Left lung (tissue), 10 donors: ENCODE results near the gene ANKRD60. TPM values are rescaled to one million over a fixed set of nuclear protein-coding genes. Genes with fewer than 3 reads are reported as not detected.
A peak's percentile ranks its signal among the peaks of the same experiment; 100 is the strongest.

ENCODE experiments used
- ATAC-seq: fragments of 200-7000 bp; cut with Tn5 transposase; one replicate; pipeline ENCODE4 v1.9.1; 2020; ENCODE audit warnings: moderate library complexity
- DNase-seq, 4 donors: peaks; one replicate each; pipeline ENCODE4 v3.0.0-alpha.2; 2013 to 2020
- H3K27ac ChIP-seq, 2 donors: fragments of 200-600 bp; sonication (generic) in 1 of 2; one replicate each; pipeline versions ENCODE4 v1.5.0 to v1.8.0; 2020 to 2021
- H3K27me3 ChIP-seq, 2 donors: fragments of 200-600 bp; sonication (generic) in 1 of 2; one replicate each; pipeline versions ENCODE4 v1.5.0 to v1.8.0; 2020 to 2021
- H3K36me3 ChIP-seq, 2 donors: fragments of 200-600 bp; sonication (generic) in 1 of 2; one replicate each; pipeline versions ENCODE4 v1.5.0 to v1.8.0; 2020 to 2021
- H3K4me1 ChIP-seq, 2 donors: fragments of 200-600 bp; one replicate each; pipeline ENCODE4 v1.8.0; 2021
- H3K4me3 ChIP-seq, 2 donors: fragments of 200-600 bp; sonication (generic) in 1 of 2; one replicate each; pipeline versions ENCODE4 v1.5.0 to v1.8.0; 2020 to 2021; ENCODE audit warnings: mild to moderate bottlenecking in 1 of 2
- H3K9me3 ChIP-seq, 2 donors: fragments of 200-600 bp; sonication (generic) in 1 of 2; one replicate each; pipeline versions ENCODE4 v1.5.0 to v1.8.0; 2020 to 2021
- CTCF ChIP-seq, 2 donors: fragments of 200-600 bp; sonication (generic) in 1 of 2; IDR thresholded peaks; one replicate each; pipeline versions ENCODE4 v1.5.0 to v1.8.0; 2021; ENCODE audit warnings: antibody characterized with exemption in 2 of 2
- intact Hi-C, 2 donors: fragments of 100-400 bp; cut with DNase I; formaldehyde crosslinking; loops; one replicate each; pipeline versions ENCODE4 v1.11.2 to v1.14.2; 2022
- polyA plus RNA-seq, 6 donors: library from polyadenylated mRNA; unstranded; fragments of 120-200 nt; gene quantifications; one replicate each; pipeline ENCODE4 v1.2.1, GENCODE V29; 2013; ENCODE audit not compliant: insufficient read length in 6 of 6
- total RNA-seq, 2 donors: library from RNA; stranded (reverse); fragmentation: NEBNext Ultra II Directional; extraction: Animal tissue kit (Norgen Biotek cat#: 25700); gene quantifications; one replicate each; pipeline ENCODE4 v1.2.1, GENCODE V29; 2021
- donor health status: DM: no; HTN: yes; CAD: no.
- donor health status: DM: no; HTN: no; CAD: no.

The ANKRD60 gene
- total and polyA plus RNA-seq, 8 donors: not detected

DNA sequence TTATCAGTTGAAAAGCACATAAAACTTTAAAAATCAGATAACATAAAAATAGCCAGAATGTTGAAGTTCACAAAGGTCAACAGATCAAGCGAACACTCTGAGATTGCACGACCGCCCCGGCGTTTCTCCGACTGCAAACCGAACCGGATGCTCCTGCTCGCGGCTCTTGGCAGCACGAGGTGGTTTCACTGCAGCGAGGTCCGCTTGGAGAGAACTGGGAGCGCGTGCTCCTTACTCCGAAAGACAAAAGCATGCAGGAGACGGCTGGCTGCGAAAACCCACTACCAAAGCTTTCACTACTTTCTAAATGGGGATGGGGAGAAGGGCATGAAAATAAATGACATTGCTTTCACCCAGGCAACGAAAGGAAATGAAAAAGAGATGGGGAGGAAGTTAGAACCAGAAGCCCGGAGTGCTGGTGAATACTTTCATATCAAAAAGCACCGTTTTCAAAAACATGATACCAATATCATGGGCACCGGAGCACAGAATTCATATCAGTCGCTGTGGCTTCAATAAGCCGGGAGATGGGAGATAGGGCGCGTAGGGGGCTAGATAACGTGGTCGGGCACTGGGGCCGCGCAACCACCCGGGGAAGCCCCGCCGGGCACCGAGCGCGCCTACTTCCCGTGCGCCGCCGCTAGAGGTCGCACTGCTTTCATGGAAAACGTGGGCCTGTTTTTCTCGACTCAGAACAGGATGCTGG lies 8.3 kb upstream of the ANKRD60 start:
- H3K4me3 ChIP-seq: peak overlapping the region; percentile 41
- no peaks in the 10 kb centered on the region for H3K27me3 ChIP-seq
- peak; percentile 96 for TF ChIP-seq CTCF (IDR thresholded peaks at IDR 0.05)
- peak; percentile 63 to 95 (median 70) for DNase-seq
- intact Hi-C loops: loop anchor here in 1 of 2 donors (10.0 kb wide), 1 partner anchor 408 kb away; no protein-coding TSS in a partner anchor
- H3K4me1 ChIP-seq: peaks cover 0 to 13% of the 10 kb centered on the region in 2 donors
- no peaks in the 10 kb centered on the region for H3K9me3 ChIP-seq
- peak; percentile 98 for ATAC-seq
- H3K36me3 ChIP-seq: peaks cover 0 to 36% of the 10 kb centered on the region in 2 donors
- H3K27ac ChIP-seq: peak overlapping the region in 1 of 2 donors; percentile 21

DNA sequence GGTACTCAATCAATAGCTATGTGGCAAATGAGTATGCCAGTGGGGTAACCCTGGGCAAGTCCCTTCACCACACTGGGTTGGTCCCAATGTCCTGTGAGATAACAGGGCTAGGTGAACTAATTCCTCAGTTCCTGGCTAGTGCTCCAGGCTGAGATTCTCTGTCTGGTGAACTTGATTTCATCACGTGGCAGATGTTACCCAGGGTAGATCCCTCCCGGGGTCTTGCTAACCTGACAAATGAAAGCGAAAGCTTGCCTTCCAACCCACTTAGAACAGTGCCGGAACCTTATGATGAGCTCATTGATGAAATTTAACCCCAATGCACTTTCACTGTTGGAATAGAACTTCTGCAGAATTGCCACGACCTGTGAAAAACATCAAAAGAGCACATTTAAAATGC lies 6.6 kb upstream of the ANKRD60 start:
- intact Hi-C loops: loop anchor here in 1 of 2 donors (10.0 kb wide), 1 partner anchor 410 kb away; no protein-coding TSS in a partner anchor
- Histone ChIP-seq H3K9me3 (no peaks in the 10 kb centered on the region), H3K4me3 (no peak overlapping the region), H3K27ac (no peak overlapping the region), H3K4me1 (peaks cover 0 to 13% of the 10 kb centered on the region in 2 donors), H3K36me3 (peaks cover 0 to 42% of the 10 kb centered on the region in 2 donors), H3K27me3 (peaks cover 0 to 5% of the 10 kb centered on the region in 2 donors)
- TF ChIP-seq CTCF (IDR thresholded peaks at IDR 0.05): no peak
- no peak for ATAC-seq
- DNase-seq: no peak

DNA sequence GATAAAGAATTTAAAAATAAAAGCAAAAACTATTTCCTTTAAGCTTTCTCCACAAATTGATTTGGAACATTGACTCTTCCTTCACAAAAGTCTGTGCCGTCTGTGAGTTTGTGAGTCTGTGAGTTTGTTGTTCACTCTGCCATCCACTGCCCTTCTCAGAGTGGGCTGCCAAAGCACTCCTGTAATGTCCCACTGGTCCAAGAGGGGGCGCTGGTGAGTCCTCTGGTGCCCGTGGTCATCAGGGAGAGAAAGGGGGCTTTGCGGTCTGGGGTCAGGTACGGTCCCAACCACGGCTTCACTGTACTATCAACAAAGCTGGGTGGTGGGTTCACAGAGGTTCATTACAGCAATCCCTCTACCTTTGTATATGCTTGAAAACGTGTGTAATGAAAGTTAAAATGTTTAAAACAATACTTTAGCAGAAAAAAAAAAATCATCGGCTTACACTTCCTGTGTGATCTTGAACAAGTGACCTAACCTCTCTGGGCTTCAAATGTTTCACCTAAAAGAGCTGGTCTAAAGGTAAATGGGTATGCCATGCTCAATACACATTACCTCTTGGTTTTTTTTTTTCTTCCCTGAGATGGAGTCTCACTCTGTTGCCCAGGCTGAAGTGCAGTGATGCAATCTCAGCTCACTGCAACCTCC lies 5.6 kb upstream of the ANKRD60 start:
- Histone ChIP-seq H3K4me3 (no peak overlapping the region), H3K36me3 (peaks cover 0 to 32% of the 10 kb centered on the region in 2 donors), H3K27ac (no peak overlapping the region), H3K9me3 (no peaks in the 10 kb centered on the region), H3K27me3 (peaks cover 8 to 15% of the 10 kb centered on the region in 2 donors), H3K4me1 (peaks cover 0 to 13% of the 10 kb centered on the region in 2 donors)
- peak; percentile 28 to 50 for TF ChIP-seq CTCF (IDR thresholded peaks at IDR 0.05)
- ATAC-seq (peak; percentile 24), DNase-seq (no peak)
- intact Hi-C loops: loop anchor here in 1 of 2 donors (10.0 kb wide), 1 partner anchor 411 kb away; no protein-coding TSS in a partner anchor

DNA sequence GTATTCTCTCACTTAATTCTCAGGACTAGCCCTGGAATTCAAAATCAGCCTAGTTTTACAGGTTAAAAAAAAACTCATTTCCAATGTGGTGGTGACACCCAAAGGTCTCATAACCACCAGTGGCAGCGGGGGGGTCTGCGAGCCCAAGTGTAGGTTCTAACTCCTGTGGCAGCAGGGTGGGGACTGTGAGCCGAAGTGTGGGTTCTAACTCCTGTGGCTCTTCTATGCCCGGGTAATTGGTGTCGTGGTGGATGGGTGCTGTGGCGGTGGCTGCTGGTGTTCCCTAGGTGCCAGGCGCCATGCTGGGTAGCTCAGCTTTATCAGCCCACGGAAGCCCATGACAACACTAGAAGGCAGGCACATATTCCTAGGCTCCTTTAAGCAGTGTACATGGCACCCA lies 4.9 kb upstream of the ANKRD60 start:
- TF ChIP-seq CTCF (IDR thresholded peaks at IDR 0.05): no peak
- peaks cover 0 to 27% of the 10 kb centered on the region in 2 donors for H3K36me3 ChIP-seq
- no peak overlapping the region for H3K4me3 ChIP-seq
- no peaks in the 10 kb centered on the region for H3K9me3 ChIP-seq
- H3K4me1 ChIP-seq: peaks cover 0 to 18% of the 10 kb centered on the region in 2 donors
- DNase-seq: no peak
- intact Hi-C loops: loop anchor here in 1 of 2 donors (10.0 kb wide), 1 partner anchor 411 kb away; no protein-coding TSS in a partner anchor
- ATAC-seq: no peak
- peaks cover 13 to 21% of the 10 kb centered on the region in 2 donors for H3K27me3 ChIP-seq
- H3K27ac ChIP-seq: no peak overlapping the region

- no peak overlapping the region for H3K27ac ChIP-seq
- H3K4me1 ChIP-seq: peaks cover 0 to 12% of the 10 kb centered on the region in 2 donors
- H3K27me3 ChIP-seq: peaks cover 26 to 38% of the 10 kb centered on the region in 2 donors
- DNase-seq (peak in 2 of 4 donors; percentile 43 to 54), ATAC-seq (no peak)
- intact Hi-C loops: loop anchor here in 1 of 2 donors (10.0 kb wide), 1 partner anchor 413 kb away; no protein-coding TSS in a partner anchor
- no peak overlapping the region for H3K4me3 ChIP-seq
- peaks cover 0 to 27% of the 10 kb centered on the region in 2 donors for H3K36me3 ChIP-seq
- H3K9me3 ChIP-seq: no peaks in the 10 kb centered on the region
- no peak for TF ChIP-seq CTCF (IDR thresholded peaks at IDR 0.05)
These were observed 3.2 kb upstream of the ANKRD60 start for GRCh38 chr20:58231683-58232082.
